ENCODE measurements around the gene GJB1. TPM values are rescaled to one million over a fixed set of nuclear protein-coding genes. Genes with fewer than 3 reads are reported as not detected.

The GJB1 gene
- total RNA-seq, 1 experiment from 2014 or later = 52.6 TPM

- DNase-seq (ENCODE audit: low spot score) = peak; percentile 79
Measured at GRCh38 chrX:71214604-71215337, 8.3 kb upstream of the GJB1 start.

- peak; percentile 39 for DNase-seq (ENCODE audit: low spot score)
Measured at GRCh38 chrX:71215338-71215912, 7.6 kb upstream of the GJB1 start.

GRCh38 chrX:71216485-71216884 is 6.5 kb upstream of the GJB1 start:
- no peak for DNase-seq (ENCODE audit: low spot score)

- no peak for DNase-seq (ENCODE audit: low spot score)
Measured at GRCh38 chrX:71217298-71217697, 5.7 kb upstream of the GJB1 start.

- DNase-seq (ENCODE audit: low spot score) = no peak
Measured at GRCh38 chrX:71221145-71221544, 1.9 kb upstream of the GJB1 start.

- no peak for DNase-seq (ENCODE audit: low spot score)
Measured at GRCh38 chrX:71224098-71224708, 1.2 kb downstream of the GJB1 start.

- DNase-seq (ENCODE audit: low spot score) = no peak
Measured at GRCh38 chrX:71225009-71225408, 2.0 kb downstream of the GJB1 start.

GRCh38 chrX:71225676-71226075 is 2.7 kb downstream of the GJB1 start:
- no peak for DNase-seq (ENCODE audit: low spot score)

GRCh38 chrX:71227370-71228062 is 4.5 kb downstream of the GJB1 start:
- no peak for DNase-seq (ENCODE audit: low spot score)

GRCh38 chrX:71228063-71228642 is 5.1 kb downstream of the GJB1 start:
- DNase-seq (ENCODE audit: low spot score) = no peak

GRCh38 chrX:71235482-71235881 is 12.5 kb downstream of the GJB1 start:
- DNase-seq (ENCODE audit: low spot score) = no peak

GRCh38 chrX:71236836-71237235 is 13.8 kb downstream of the GJB1 start:
- DNase-seq (ENCODE audit: low spot score) = no peak

GRCh38 chrX:71239781-71240180 is 16.8 kb downstream of the GJB1 start:
- no peak for DNase-seq (ENCODE audit: low spot score)

- DNase-seq (ENCODE audit: low spot score) = no peak
Measured at GRCh38 chrX:71241301-71241700, 18.3 kb downstream of the GJB1 start.

- no peak for DNase-seq (ENCODE audit: low spot score)
Measured at GRCh38 chrX:71244359-71245128, 21.5 kb downstream of the GJB1 start.

GRCh38 chrX:71245159-71245558 is 22.1 kb downstream of the GJB1 start:
- DNase-seq (ENCODE audit: low spot score) = no peak

- DNase-seq (ENCODE audit: low spot score) = no peak
Measured at GRCh38 chrX:71250841-71251240, 27.8 kb downstream of the GJB1 start.

GRCh38 chrX:71251466-71251973 is 28.5 kb downstream of the GJB1 start:
- DNase-seq (ENCODE audit: low spot score) = no peak

GRCh38 chrX:71252221-71252620 is 29.2 kb downstream of the GJB1 start:
- no peak for DNase-seq (ENCODE audit: low spot score)

- peak; percentile 35 for DNase-seq (ENCODE audit: low spot score)
Measured at GRCh38 chrX:71253253-71254091, 30.4 kb downstream of the GJB1 start.

Measured in HT-29 (cell line).